GM18870 (cell line): ENCODE measurements around the gene ASB8.
"Not testable (repeated sequence)": the region's sequence is repeated elsewhere in the genome, so short reads cannot be mapped to it uniquely, and the experiment has no call there.

Experiments used
- ATAC-seq: cut with Tn5 transposase; IDR thresholded peaks from one replicate; pipeline ENCODE4 v1.9.1; 2021; ENCODE audit warnings: moderate library complexity; ENCODE audit not compliant: unreplicated experiment

The ASB8 gene

GRCh38 chr12:48142818-48143674, 14.3 kb downstream of the ASB8 start:
- ATAC-seq = no peak

- ATAC-seq = no peak
These were observed 22.3 kb downstream of the ASB8 start for GRCh38 chr12:48135027-48135426.

GRCh38 chr12:48132826-48133225, 24.5 kb downstream of the ASB8 start:
- ATAC-seq = no peak

- no peak for ATAC-seq
These were observed 25.8 kb downstream of the ASB8 start for GRCh38 chr12:48131517-48131916.

- ATAC-seq = no peak
These were observed 27.9 kb downstream of the ASB8 start for GRCh38 chr12:48129376-48129775.

- ATAC-seq = no peak
These were observed 28.5 kb downstream of the ASB8 start for GRCh38 chr12:48128800-48129199.

GRCh38 chr12:48126953-48127630, 30.2 kb downstream of the ASB8 start:
- ATAC-seq = no peak

GRCh38 chr12:48125985-48126384, 31.3 kb downstream of the ASB8 start:
- ATAC-seq = no peak

GRCh38 chr12:48125542-48125941, 31.8 kb downstream of the ASB8 start:
- ATAC-seq = not testable (repeated sequence)

- ATAC-seq = no peak
These were observed 34.1 kb downstream of the ASB8 start for GRCh38 chr12:48123169-48123568.

GRCh38 chr12:48122065-48122834, 35.1 kb downstream of the ASB8 start:
- ATAC-seq = no peak

- no peak for ATAC-seq
These were observed 35.8 kb downstream of the ASB8 start for GRCh38 chr12:48121522-48121921.

GRCh38 chr12:48119834-48120195, 37.5 kb downstream of the ASB8 start:
- ATAC-seq = no peak

GRCh38 chr12:48119078-48119833, 38.1 kb downstream of the ASB8 start, which contains the start of gene PFKM:
Gene PFKM, plus strand, starts transcription at chr12:48119364. Its CDS starts 3,411 bp downstream, at chr12:48122775.
- ATAC-seq = peak; percentile 94

GRCh38 chr12:48118284-48118871, 38.9 kb downstream of the ASB8 start:
- ATAC-seq = no peak

GRCh38 chr12:48115957-48116356, 41.4 kb downstream of the ASB8 start:
- ATAC-seq = no peak

- not testable (repeated sequence) for ATAC-seq
These were observed 46.0 kb downstream of the ASB8 start for GRCh38 chr12:48111312-48111693.

- no peak for ATAC-seq
These were observed 46.5 kb downstream of the ASB8 start for GRCh38 chr12:48110691-48111311.

- ATAC-seq = no peak
These were observed 47.9 kb downstream of the ASB8 start for GRCh38 chr12:48109424-48109823.
